Activated CD8-positive, alpha-beta T cell treated with anti-CD3 and anti-CD28 coated beads for 36 hours (primary cell): ENCODE data around the gene WDR73. TPM values are rescaled to one million over a fixed set of nuclear protein-coding genes. Genes with fewer than 3 reads are reported as not detected.

Experiments
- ATAC-seq: fragments of 200-7000 bp; cut with Tn5 transposase; one replicate; pipeline ENCODE4 v1.10.0; 2021; ENCODE audit warnings: mild to moderate bottlenecking, moderate library complexity
- CTCF ChIA-PET: fragments of 350-600 bp; sonication (Branson Sonifier 250); formaldehyde crosslinking; loops from one replicate; lab custom pipeline; 2021; ENCODE audit warnings: antibody characterized with exemption; lab: Charles Lee
- POLR2A ChIA-PET: fragments of 350-600 bp; sonication (Branson Sonifier 250); formaldehyde crosslinking; loops from one replicate; lab custom pipeline; 2021; ENCODE audit warnings: antibody characterized with exemption; lab: Charles Lee
- DNase-seq: peaks from one replicate; pipeline ENCODE4 v3.0.0-alpha.2; 2020
- H3K27ac Mint-ChIP-seq: one replicate; pipeline ENCODE4 v1.8.0; 2021; ENCODE audit warnings: mild to moderate bottlenecking, mixed read lengths
- H3K27me3 Mint-ChIP-seq: one replicate; pipeline ENCODE4 v1.8.0; 2021; ENCODE audit warnings: mixed read lengths
- H3K36me3 Mint-ChIP-seq: one replicate; pipeline ENCODE4 v1.8.0; 2021; ENCODE audit warnings: low read depth, mixed read lengths
- H3K4me1 Mint-ChIP-seq: one replicate; pipeline ENCODE4 v1.8.0; 2021; ENCODE audit warnings: low read depth, mixed read lengths
- H3K4me3 Mint-ChIP-seq: one replicate; pipeline ENCODE4 v1.8.0; 2021; ENCODE audit warnings: mild to moderate bottlenecking, moderate library complexity, mixed read lengths
- H3K9me3 Mint-ChIP-seq: one replicate; pipeline ENCODE4 v1.8.0; 2021; ENCODE audit warnings: mixed read lengths
- CTCF ChIP-seq: fragments of 200-600 bp; IDR thresholded peaks from one replicate; pipeline ENCODE4 v1.8.0; 2022; ENCODE audit warnings: antibody characterized with exemption, mild to moderate bottlenecking
- intact Hi-C: fragments of 100-400 bp; cut with micrococcal nuclease; formaldehyde crosslinking; loops from one replicate; pipeline ENCODE4 v1.10.0; 2022
- total RNA-seq, 2 experiments: library from RNA; stranded (reverse); gene quantifications; one replicate each; pipeline ENCODE4 v1.2.3, GENCODE V29; 2021

The WDR73 gene
- total RNA-seq = 10 to 100 TPM; 12.4 to 12.5 TPM

- ChIA-PET POLR2A (interaction anchor here (0.6 to 3.6 kb wide), 24 partner anchors 9 to 137 kb away, joined by 3 to 21 read pairs (median 4); partner anchors contain the start of genes SEC11A and ZSCAN2), CTCF (interaction anchor here (0.6 to 4.7 kb wide), 20 partner anchors 11 to 327 kb away, joined by 3 to 33 read pairs (median 4); partner anchors contain the start of gene ZSCAN2)
- DNase-seq (peak; percentile 98), ATAC-seq (peak; percentile 83)
- H3K9me3 Mint-ChIP-seq = no peaks in the 10 kb centered on the region
- H3K27me3 Mint-ChIP-seq = no peaks in the 10 kb centered on the region
- intact Hi-C loops = loop anchor here (10.0 kb wide), 1 partner anchor 221 kb away; no protein-coding TSS in a partner anchor
- peaks cover 41% of the 10 kb centered on the region for H3K4me1 Mint-ChIP-seq
- H3K36me3 Mint-ChIP-seq = peaks cover 13% of the 10 kb centered on the region
- H3K4me3 Mint-ChIP-seq = peak within 1 kb of the TSS; percentile 94
- no peak for TF ChIP-seq CTCF
- H3K27ac Mint-ChIP-seq = peak within 1 kb of the TSS; percentile 97
Measured at GRCh38 chr15:84653910-84654688, at the start of gene WDR73. TSS of gene WDR73 (minus strand) at chr15:84654283. CDS start at chr15:84654274, 9 bp downstream.

DNA sequence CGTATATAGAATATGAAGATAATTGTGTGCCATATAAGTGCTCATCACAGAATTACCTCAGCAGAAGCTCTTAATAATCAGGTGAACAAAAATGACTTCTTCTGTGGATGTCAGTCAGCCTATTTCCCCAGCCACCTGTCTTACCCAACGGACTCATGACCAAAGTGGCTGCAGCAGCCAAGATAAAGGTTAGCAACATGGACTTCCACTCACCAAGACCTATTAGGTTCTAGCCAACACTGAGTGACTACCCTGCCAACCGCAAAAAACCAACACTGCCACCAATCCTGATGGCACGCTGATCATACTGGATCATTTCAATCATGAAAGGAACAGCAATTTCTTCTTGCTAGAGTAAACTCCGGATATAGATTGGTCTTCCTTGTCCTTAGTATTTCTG is 49.7 kb upstream of the WDR73 start:
- H3K4me1 Mint-ChIP-seq = peaks cover 51% of the 10 kb centered on the region
- ATAC-seq (no peak), DNase-seq (no peak)
- peaks cover 10% of the 10 kb centered on the region for H3K36me3 Mint-ChIP-seq
- no peak for TF ChIP-seq CTCF
- ChIA-PET CTCF (interaction anchor here (1.7 kb wide), 1 partner anchor 13 kb away, joined by 8 read pairs; the partner anchor contains the start of gene SEC11A), POLR2A (interaction anchor here (0.7 to 1.7 kb wide), 4 partner anchors 11 to 50 kb away, joined by 3 to 7 read pairs (median 4); no protein-coding TSS in a partner anchor)
- H3K27me3 Mint-ChIP-seq = no peaks in the 10 kb centered on the region
- intact Hi-C loops = no loop called here
- no peaks in the 10 kb centered on the region for H3K9me3 Mint-ChIP-seq
- H3K4me3 Mint-ChIP-seq = no peak overlapping the region
- H3K27ac Mint-ChIP-seq = no peak overlapping the region

- H3K4me1 Mint-ChIP-seq = peaks cover 57% of the 10 kb centered on the region
- no peaks in the 10 kb centered on the region for H3K27me3 Mint-ChIP-seq
- ChIA-PET CTCF (interaction anchor here (0.9 to 1.7 kb wide), 2 partner anchors 12 to 13 kb away, joined by 3 to 8 read pairs; partner anchors contain the start of gene SEC11A), POLR2A (interaction anchor here (0.7 to 1.7 kb wide), 3 partner anchors 11 to 20 kb away, joined by 3 to 7 read pairs (median 4); no protein-coding TSS in a partner anchor)
- no peak for TF ChIP-seq CTCF
- intact Hi-C loops = no loop called here
- peaks cover 12% of the 10 kb centered on the region for H3K36me3 Mint-ChIP-seq
- H3K9me3 Mint-ChIP-seq = no peaks in the 10 kb centered on the region
- H3K27ac Mint-ChIP-seq = no peak overlapping the region
- H3K4me3 Mint-ChIP-seq = no peak overlapping the region
- DNase-seq (no peak), ATAC-seq (peak; percentile 34)
Measured at GRCh38 chr15:84702961-84703482, 48.9 kb upstream of the WDR73 start.

GRCh38 chr15:84699538-84700191 is 45.6 kb upstream of the WDR73 start:
- H3K4me1 Mint-ChIP-seq = peaks cover 56% of the 10 kb centered on the region
- H3K36me3 Mint-ChIP-seq = peaks cover 10% of the 10 kb centered on the region
- ATAC-seq (peak; percentile 65), DNase-seq (no peak)
- intact Hi-C loops = no loop called here
- peak overlapping the region; percentile 83 for H3K27ac Mint-ChIP-seq
- H3K4me3 Mint-ChIP-seq = no peak overlapping the region
- no peak for TF ChIP-seq CTCF
- ChIA-PET CTCF (interaction anchor here (1.1 to 1.4 kb wide), 2 partner anchors 14 to 41 kb away, joined by 3 read pairs; no protein-coding TSS in a partner anchor), POLR2A (interaction anchor here (1.0 to 1.4 kb wide), 3 partner anchors 12 to 48 kb away, joined by 3 to 7 read pairs (median 3); no protein-coding TSS in a partner anchor)
- H3K27me3 Mint-ChIP-seq = no peaks in the 10 kb centered on the region
- no peaks in the 10 kb centered on the region for H3K9me3 Mint-ChIP-seq
